ENCODE data around the gene FANCM.

FANCM gene

GRCh38 chr14:45246691-45247090, 111.0 kb downstream of the FANCM start:
- no peak for DNase-seq (ENCODE audit: extremely low read depth, insufficient read length)
- no peak for TF ChIP-seq CTCF (IDR thresholded peaks at IDR 0.05; ENCODE audit: insufficient read depth, low read length, poor library complexity, severe bottlenecking)
- Histone ChIP-seq H3K36me3 (ENCODE audit: control insufficient read depth, insufficient read depth, low read length) (no peaks in the 10 kb centered on the region), H3K4me3 (replicated peaks; ENCODE audit: low read depth, low read length) (no peak overlapping the region; the same call in 1 of the 2 replicates), H3K27me3 (replicated peaks; ENCODE audit: control insufficient read depth, insufficient read depth, low read length) (no peaks in the 10 kb centered on the region)

- TF ChIP-seq CTCF (IDR thresholded peaks at IDR 0.05; ENCODE audit: insufficient read depth, low read length, poor library complexity, severe bottlenecking), result no peak
- no peak for DNase-seq (ENCODE audit: extremely low read depth, insufficient read length)
- Histone ChIP-seq H3K36me3 (ENCODE audit: control insufficient read depth, insufficient read depth, low read length) (no peaks in the 10 kb centered on the region), H3K4me3 (replicated peaks; ENCODE audit: low read depth, low read length) (no peak overlapping the region), H3K27me3 (replicated peaks; ENCODE audit: control insufficient read depth, insufficient read depth, low read length) (no peaks in the 10 kb centered on the region)
Observed at GRCh38 chr14:45247427-45247826, 111.7 kb downstream of the FANCM start.

DNA sequence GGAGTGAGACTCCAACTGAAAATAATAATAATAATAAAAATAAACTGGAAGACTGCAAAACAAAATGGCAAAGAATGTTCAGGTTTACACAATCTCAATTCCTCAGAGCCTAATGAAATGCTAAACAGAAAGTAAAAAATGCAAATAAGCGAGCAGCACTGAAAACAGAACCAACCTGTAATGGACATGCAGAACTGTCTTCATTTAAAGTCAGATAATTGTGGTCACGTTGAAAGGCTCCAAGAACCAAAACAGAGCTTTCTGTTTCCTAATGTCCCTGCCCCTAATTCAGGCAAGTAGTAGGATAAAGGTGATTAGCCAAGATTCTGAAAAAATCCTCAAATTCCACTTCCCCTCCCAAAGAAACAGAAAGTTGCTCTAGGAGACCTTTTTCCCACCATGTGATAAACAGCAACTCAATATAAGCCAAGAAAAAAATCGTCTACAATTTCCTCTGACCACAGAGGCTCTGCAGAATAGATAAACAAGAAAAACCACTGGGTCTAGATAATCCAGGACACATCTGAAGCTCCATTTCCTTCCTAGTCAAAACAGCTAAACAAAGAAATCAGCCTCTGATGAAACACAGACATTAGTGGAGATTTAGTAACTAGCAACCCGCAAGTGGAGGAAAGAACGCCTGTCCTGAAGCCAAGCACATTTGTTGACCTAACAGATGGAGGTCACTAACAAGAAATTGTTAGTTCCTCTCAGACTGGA, 114.3 kb downstream of the FANCM start:
- no peaks in the 10 kb centered on the region for H3K27me3 ChIP-seq (replicated peaks; ENCODE audit: control insufficient read depth, insufficient read depth, low read length)
- peak overlapping the region; percentile 54 for H3K4me3 ChIP-seq (replicated peaks; ENCODE audit: low read depth, low read length)
- DNase-seq (ENCODE audit: extremely low read depth, insufficient read length), result peak; percentile 19
- no peaks in the 10 kb centered on the region for H3K36me3 ChIP-seq (ENCODE audit: control insufficient read depth, insufficient read depth, low read length)
- TF ChIP-seq CTCF (IDR thresholded peaks at IDR 0.05; ENCODE audit: insufficient read depth, low read length, poor library complexity, severe bottlenecking), result no peak
